Right ventricle myocardium superior (tissue), 1 donor: ENCODE results near the gene TMOD1. TPM values are rescaled to one million over a fixed set of nuclear protein-coding genes. Genes with fewer than 3 reads are reported as not detected.
A peak's percentile ranks its signal among the peaks of the same experiment; 100 is the strongest.

ENCODE experiments used
- ATAC-seq: fragments of 200-7000 bp; cut with Tn5 transposase; one replicate; pipeline ENCODE4 v1.9.1; 2020; ENCODE audit warnings: mild to moderate bottlenecking; ENCODE audit not compliant: poor library complexity
- DNase-seq: peaks from one replicate; pipeline ENCODE4 v3.0.0-alpha.2; 2020
- intact Hi-C: fragments of 100-400 bp; cut with DNase I; formaldehyde crosslinking; loops from one replicate; pipeline ENCODE4 v1.11.2; 2022
- total RNA-seq: library from RNA; stranded (reverse); fragmentation: NEBNext Ultra II Directional; extraction: Animal tissue kit (Norgen Biotek cat#: 25700); gene quantifications from one replicate; pipeline ENCODE4 v1.2.1, GENCODE V29; 2021
- donor health status: DM: no; HTN: yes; CAD: no; lungs with severe emphysema.

Gene TMOD1
- total RNA-seq, 1 donor from 2014 or later, result 192 TPM

DNA sequence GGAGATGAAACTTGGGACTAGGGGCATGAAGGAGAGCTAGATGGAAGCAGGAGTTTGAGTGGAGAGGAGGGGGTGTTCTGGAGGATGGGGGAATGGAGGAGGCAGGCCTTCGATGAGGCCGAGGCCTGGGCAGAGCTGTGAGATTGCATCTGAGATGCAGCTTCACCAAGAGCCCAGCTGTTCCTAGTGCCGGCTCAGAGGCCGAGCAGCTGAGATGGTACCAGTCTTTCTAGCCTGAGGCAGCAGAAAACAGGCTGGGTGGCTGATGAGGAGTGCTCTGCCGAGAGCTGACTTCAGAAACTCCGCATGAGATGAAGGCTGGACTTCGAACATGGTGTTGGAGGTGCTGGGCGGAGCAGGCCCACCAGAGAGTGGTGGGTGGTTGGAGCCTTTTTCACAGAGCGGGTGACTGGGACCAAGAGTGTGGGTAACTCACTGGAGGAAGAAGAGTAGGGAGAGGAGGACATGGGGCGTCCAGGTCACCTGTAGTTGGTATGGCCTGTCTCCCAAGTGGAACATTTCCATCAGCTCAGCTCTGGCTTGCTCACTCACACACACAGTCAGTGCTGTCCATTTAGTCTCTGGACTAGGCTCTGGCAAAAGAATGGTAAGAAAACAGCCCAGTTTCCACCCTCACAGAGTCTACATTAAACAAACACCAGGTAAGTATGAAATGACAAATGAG, 54.7 kb downstream of the TMOD1 start:
- ATAC-seq (no peak), DNase-seq (no peak)
- intact Hi-C loops, result loop anchor here (10.0 kb wide), 1 partner anchor 51 kb away; the partner anchor contains the start of gene TMOD1

DNA sequence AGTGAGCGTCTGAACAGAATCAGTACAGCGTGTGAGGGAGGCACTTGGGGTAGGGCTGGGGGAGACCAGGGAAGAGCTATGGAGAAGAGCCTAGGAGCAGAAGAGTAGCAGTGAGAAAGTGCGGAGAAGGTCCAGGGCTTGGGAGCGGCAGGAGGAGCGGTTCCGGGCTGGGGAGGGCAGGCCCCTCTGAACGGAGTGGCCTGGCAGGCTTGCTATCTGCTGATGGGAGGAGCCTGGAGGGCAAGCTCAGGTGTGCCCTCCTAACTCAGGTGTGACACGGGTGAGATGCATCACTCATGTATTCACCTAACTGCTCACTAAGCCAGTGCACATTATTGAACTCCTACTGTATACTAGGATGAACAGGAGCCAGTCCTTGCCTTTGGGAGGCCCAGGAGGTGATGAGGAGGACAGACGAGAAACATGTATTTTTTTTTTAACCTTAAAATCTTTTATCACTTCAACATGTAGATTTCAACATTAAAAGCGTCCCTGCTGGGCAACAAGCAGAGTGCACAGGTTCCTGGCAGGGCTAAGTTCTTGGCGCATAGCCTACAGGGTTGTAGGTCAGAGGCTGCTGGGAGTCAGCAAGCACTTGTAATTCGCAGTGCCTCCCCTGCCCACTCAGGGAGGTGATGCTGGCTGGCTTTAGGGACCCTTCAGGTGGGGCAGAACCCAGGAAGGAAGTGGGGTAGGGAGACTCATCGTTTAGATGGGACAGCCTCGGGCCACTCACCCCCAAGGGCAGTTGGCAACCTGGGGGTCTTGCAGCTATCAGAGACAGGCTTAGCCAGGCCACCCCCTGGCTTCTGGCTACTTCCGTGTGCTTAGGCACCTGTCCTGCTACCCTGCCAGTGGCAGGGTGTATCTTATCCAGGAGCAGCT, 55.5 kb downstream of the TMOD1 start:
- ATAC-seq, result peak; percentile 57
- peak; percentile 77 for DNase-seq
- intact Hi-C loops, result loop anchor here (10.0 kb wide), 1 partner anchor 52 kb away; the partner anchor contains the start of gene TMOD1

DNA sequence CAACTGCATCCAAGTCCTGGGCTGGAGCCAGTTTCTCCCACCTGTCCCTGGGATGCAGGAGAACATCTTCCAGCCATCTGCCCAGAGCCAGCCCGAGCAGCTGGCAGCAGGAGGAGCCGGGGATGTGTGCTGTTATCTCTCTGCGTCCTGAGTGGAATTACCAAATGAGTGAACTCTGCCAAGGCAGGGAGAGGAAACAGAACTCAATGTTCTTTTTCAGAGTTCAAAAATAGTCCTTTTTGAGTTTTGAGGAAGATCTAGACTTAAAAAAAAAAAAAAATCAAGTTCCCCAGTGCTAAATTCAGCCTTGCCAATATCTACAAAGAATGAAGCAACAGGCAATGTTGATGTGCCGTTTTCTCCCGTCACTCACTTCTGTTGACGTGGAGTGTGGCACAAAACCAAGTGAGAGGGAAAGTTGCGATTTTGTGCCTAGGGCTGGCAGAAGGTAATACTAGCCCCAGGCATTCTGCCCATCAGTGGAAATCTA, 56.2 kb downstream of the TMOD1 start:
- DNase-seq (peak; percentile 84), ATAC-seq (peak; percentile 85)
- intact Hi-C loops, result loop anchor here (10.0 kb wide), 1 partner anchor 53 kb away; the partner anchor contains the start of gene TMOD1

DNA sequence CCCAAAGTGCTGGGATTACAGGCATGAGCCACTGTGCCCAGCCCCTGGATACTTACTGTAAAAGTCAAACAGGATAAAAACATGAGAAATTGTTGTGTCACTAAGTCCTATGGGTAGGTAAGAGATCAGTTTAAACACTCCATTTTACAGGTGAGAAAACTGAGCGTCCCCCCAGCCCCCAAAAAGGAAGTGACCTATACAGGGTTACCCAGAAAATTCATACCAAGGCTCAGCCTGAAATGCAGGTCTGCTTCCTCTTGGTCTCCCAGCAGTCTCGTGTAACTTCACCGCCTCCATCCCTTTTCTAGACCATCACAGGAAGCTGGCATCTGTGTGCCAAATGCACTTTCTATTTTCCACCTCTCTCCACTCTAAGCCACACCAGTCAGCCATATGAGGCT, 57.2 kb downstream of the TMOD1 start:
- no peak for DNase-seq
- intact Hi-C loops, result loop anchor here (10.0 kb wide), 1 partner anchor 54 kb away; the partner anchor contains the start of gene TMOD1
- no peak for ATAC-seq

DNA sequence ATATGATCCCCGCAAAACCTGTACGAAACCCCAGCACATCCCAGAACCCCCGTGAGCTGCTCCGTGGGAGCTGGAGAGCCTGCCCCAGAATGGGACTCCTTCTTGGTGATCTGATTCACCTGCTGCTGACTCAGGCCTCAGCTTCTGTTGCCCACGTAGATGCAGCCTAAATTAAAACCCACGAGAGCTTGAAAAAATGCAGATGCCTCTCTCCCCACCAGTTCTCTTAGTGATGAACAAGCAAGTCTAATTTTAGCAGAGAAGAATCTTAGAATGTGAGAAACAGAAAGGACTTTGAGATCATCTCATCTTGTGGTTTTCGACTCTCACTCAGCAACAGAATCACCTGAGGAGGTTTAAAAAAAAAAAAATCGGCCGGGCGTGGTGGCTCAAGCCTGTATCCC, 57.6 kb downstream of the TMOD1 start:
- no peak for DNase-seq
- no peak for ATAC-seq
- intact Hi-C loops, result loop anchor here (10.0 kb wide), 1 partner anchor 54 kb away; the partner anchor contains the start of gene TMOD1

DNA sequence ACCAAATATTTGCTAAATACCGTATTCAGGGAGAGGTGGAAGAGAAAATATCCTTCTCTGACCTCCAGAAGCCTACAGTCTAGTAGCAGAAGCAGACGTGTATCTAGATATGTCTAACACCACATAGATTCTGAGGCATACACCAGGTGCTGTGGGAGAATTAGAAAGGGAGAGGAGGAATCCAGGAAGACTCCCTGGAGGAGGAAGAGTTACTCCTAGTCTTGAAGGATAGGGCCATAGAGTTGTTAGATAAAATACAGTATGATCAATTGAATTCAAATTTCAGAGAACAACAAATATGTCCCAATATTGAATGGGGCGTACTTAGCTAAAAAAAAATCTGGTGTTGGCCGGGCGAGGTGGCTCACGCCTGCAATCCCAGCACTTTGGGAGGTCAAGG, 58.7 kb downstream of the TMOD1 start:
- ATAC-seq (no peak), DNase-seq (no peak)
- intact Hi-C loops, result loop anchor here (5.0 kb wide), 1 partner anchor 37 kb away; no protein-coding TSS in a partner anchor

DNA sequence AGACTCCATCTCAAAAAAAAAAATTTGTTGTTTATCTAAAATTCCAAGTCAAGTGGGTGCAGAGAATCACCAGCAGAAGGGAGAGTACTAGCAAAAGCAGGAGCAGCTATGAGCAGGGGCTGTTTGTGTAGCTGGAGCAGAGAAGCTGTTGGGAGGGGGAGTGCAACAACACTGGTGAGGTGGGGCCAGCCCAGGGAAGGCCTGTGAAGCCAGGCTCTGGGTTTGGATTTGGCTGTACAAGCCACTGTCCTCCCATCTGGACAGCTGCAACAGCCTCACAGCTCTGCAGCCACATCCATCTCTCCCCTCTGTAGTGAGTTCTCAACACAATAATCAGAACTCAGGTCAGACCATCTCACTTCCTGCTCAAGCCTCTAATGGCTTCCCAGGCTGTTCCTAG, 59.4 kb downstream of the TMOD1 start:
- intact Hi-C loops, result loop anchor here (5.0 kb wide), 1 partner anchor 36 kb away; no protein-coding TSS in a partner anchor
- ATAC-seq (no peak), DNase-seq (no peak)

DNA sequence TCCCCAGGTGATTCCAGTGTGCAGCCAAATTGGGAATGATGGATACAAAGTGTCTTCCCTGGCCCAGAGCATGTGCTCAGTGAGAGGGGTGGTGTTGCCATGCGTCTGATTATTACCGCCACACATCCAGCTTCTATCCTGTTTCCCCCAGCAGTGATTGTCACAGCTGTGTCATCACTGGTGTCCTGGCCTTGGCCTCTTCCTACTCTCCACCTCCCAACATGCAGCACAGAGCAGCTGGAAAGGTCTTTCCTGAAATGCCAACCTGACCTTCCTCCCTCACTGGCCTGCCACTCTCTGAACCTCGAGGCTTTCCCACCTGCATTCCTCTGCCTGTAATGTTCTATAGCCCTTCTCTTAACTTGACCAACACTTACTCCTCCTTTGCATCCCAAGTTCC, 60.0 kb downstream of the TMOD1 start:
- intact Hi-C loops, result loop anchor here (5.0 kb wide), 1 partner anchor 36 kb away; no protein-coding TSS in a partner anchor
- ATAC-seq (no peak), DNase-seq (no peak)

DNA sequence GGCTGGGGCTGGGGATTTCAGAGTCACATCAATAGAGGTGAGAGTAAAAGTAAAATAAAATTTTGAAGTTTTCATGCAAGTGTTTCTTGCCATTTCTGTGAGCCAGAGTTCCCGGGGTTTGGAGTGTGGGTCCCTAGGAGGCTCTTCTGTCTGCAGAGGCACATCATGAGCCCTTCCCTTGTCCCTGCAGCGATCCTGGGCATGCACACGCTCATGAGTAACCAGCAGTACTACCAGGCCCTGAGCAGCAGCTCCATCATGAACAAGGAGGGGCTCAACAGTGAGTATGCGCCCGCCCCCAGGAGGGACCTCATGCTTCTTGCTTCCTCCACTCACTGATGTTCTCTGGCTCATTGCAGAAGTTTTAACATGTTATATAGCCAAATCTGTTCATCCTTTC, 61.1 kb downstream of the TMOD1 start:
- DNase-seq (no peak), ATAC-seq (no peak)
- intact Hi-C loops, result loop anchor here (5.0 kb wide), 1 partner anchor 35 kb away; no protein-coding TSS in a partner anchor

DNA sequence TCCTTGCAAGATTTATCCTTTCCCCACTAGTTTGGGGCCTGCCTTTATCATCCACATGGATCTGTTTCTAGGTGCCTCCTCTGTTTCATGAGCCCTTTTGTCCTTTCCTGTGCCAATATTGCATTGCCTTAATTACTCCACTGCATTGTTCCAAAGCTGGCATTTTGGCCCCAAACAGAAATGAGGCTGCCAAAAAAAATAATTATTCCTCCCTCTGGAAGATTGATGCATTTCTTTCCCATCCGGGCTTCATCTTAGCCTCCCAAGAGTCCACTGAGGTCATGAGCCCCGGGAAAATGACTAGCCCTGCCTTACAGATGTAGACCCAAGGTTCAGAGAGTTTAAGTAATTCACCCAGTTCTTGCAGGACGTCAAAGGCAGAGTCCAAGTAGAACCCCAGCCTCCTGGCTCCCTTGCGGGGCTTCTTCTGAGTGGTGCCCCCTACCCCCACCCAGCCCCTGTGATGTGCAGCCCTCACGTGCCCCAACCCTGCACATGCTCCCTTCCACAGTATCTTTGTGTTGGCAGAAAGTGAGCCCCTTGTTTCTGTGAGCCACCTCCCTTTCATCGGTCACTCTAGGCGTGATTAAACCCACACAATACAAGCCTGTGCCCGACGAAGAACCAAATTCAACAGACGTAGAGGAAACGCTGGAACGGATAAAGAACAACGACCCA, 62.1 kb downstream of the TMOD1 start:
- ATAC-seq (peak; percentile 31), DNase-seq (no peak)
- intact Hi-C loops, result loop anchor here (5.0 kb wide), 1 partner anchor 34 kb away; no protein-coding TSS in a partner anchor

DNA sequence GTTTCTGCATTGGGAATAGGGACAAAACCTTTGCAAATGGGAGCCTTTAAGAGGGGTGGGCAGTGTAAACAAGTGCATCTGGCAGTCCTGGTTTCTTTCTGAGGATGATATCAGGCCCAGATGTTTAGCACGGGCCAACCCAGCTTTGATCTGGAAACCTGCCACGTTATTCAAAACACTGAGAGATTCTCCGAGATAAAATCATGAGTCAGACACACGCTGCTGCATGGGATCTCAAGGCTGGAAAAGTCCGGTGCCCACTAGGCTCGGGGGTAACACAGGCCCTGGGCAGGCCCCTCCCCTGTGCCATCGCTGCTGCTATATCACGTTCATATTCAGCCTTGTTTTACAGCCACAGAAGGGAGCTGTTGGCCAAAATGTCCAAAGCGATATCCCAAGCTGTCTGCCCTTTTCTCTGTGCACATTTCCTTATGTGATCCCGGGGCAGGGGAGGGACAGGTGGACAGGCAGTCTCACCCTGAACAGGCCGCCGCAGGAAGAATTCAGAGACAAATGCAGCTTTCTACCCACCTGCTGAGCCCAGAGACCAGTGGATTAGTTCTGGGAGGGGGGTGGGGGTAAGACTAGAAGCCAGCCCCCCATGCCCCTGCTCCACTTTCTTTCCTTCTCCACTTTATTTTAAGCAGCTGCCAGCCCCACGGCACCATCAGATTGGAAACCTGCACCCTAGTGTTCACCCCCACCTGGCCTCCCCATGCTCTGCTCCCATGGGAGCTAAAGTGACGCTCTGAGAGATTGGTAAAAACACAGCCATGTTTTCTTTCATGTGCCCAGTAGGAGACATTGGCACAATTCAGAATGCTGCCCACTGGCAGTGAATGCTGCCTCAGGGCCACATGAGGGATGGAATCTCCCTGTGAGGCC, 63.1 kb downstream of the TMOD1 start:
- ATAC-seq, result peak; percentile 64
- intact Hi-C loops, result loop anchor here (5.0 kb wide), 1 partner anchor 33 kb away; no protein-coding TSS in a partner anchor
- DNase-seq, result no peak

DNA sequence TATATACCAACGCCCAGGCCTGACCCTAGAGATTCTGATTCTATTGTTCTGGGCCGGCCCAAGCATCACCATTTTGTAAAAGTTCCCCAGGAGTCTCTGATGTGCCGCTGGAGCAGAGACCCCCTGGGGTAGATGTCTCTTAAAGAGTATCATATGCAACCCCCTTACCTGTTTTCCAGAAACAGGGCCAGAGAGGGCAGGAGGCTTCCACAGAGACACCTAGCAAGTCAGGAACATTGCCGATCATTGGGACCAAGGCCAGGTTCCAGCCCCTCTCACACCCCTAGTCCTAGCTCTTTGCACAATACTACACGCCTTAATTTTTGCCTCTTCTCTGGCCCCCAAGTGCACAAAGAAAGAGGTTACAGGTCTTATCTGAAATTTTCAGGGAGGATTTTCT, 63.8 kb downstream of the TMOD1 start:
- no peak for ATAC-seq
- no peak for DNase-seq
- intact Hi-C loops, result no loop called here

DNA sequence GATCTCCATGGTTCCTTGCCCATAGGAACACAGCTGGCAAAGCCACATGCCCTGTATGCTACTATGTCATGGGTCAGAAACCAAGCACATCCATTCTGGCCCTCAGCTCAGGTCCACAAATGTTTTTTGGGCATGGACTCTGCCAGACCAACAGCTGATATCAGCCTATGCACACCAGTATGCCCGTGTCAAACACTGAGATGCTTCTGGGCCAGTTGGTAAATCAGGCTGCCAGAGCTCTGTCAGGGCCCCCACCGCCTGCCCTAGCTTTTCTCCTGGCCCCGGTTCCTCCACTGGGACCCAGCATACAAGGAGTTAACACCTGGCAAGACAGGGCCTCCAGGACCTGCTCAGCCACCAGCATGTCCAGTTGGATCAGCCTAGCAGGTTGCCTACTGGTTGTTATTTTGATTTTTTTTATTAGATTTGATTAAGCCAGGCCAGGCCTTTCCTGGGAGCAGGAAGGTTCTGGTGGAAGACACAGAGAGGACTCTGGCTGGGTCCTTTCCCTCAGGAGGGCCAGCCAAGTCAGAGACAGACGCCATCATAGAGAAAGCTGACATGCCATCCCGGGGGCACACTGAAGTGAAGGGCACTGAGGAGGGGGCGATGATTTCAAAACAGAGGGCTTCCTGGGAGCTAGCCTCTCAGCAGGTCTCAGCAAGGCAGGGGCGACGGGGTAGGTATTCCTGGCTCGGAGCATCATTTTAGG, 65.9 kb downstream of the TMOD1 start:
- ATAC-seq (no peak), DNase-seq (no peak)
- intact Hi-C loops, result no loop called here

DNA sequence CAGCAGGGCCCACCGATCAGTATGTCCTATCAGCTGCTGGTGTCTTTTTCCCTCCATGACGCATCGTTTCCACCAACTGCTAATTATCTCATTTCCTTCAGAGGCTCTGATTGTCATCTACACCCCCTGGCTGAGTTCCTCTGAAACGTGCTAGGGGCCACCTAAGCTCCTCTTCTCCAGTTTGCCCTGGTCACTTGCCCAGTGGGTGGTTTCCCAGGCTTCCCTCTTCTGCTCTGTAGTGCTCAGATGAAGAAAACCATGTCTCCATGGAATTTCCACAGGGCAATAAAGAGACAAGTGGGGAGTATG, 66.4 kb downstream of the TMOD1 start:
- intact Hi-C loops, result no loop called here
- ATAC-seq, result no peak
- DNase-seq, result no peak

DNA sequence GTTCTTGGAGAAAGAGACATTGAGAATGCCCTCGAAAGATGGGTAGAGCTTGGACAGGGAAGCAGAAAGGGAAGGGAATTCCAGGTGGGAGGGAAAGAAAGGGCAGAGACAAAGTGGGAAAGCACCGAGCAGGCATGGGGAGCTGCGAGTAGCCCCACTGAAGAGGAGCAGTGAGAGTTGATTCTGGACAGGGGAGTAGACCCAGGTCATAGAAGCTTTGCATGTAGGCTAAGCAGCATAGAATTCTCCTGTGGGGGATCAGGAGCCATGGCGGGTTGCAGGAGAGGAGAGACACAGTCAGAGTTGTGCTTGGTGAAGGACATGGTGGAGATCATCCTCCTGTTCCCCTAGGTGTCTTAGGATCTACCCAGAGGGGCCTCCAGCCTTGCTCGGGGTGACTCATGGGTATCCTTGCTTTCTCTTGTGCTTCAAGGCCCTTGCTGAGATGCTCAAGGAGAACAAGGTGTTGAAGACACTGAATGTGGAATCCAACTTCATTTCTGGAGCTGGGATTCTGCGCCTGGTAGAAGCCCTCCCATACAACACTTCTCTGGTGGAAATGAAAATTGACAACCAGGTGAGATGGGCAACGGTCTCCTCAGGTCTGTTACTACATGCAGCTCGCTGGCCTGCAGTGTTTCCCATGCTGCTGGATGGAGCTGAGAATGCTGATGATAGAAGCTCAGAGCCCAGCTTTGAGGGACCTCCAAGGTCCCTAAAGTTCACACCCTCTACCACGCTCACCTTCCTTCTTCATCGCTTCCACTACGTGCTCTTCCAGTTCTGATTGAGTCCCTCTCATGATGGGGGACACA, 67.2 kb downstream of the TMOD1 start:
- ATAC-seq (no peak), DNase-seq (no peak)
- intact Hi-C loops, result no loop called here

DNA sequence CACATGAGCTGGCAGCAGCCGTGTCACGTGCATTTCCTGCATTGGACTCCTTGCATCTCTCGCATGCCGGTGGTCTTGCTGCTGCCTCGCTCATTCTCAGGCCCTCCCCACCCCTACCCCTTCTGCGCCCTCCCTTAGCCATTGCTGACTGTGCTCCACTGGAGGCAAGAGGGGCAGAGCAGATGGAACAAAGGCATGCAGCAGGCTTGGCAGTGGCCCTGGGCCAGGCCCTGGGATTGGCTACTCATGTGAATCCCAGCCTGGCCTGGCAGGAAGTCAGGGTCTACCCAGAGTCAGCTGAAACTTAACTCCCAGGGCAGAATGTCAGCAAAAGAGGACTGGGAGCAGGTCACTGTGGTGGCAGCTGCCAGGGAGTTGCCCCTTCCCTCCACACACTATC, 69.4 kb downstream of the TMOD1 start:
- intact Hi-C loops, result no loop called here
- peak; percentile 93 for ATAC-seq

More for the DNA sequence above, 69.4 kb downstream of the TMOD1 start:
- peak; percentile 90 for DNase-seq
